ENCODE results near the gene JOSD1.
A peak's percentile ranks its signal among the peaks of the same experiment; 100 is the strongest.

Gene JOSD1

GRCh38 chr22:38710866-38711265, 10.1 kb upstream of the JOSD1 start:
- DNase-seq: no peak

- no peak for DNase-seq
These were observed 9.6 kb upstream of the JOSD1 start for GRCh38 chr22:38710351-38710750.

GRCh38 chr22:38709306-38709705, 8.6 kb upstream of the JOSD1 start:
- no peak for DNase-seq

- DNase-seq: no peak
These were observed 7.2 kb upstream of the JOSD1 start for GRCh38 chr22:38707984-38708383.

GRCh38 chr22:38707346-38707745, 6.6 kb upstream of the JOSD1 start:
- DNase-seq: no peak

- DNase-seq: no peak
These were observed 6.1 kb upstream of the JOSD1 start for GRCh38 chr22:38706901-38707195.

GRCh38 chr22:38706101-38706900, 5.6 kb upstream of the JOSD1 start:
- peak; percentile 36 for DNase-seq

- peak; percentile 97 for DNase-seq
These were observed 4.7 kb upstream of the JOSD1 start, which contains the start of gene GTPBP1 for GRCh38 chr22:38705235-38706100. TSS of gene GTPBP1 (plus strand) at chr22:38705944. CDS start at chr22:38705956, 12 bp downstream.

GRCh38 chr22:38704654-38705234, 4.0 kb upstream of the JOSD1 start:
- DNase-seq: no peak

- no peak for DNase-seq
These were observed 414 bp downstream of the JOSD1 start for GRCh38 chr22:38700270-38700788.

GRCh38 chr22:38699784-38700183, 959 bp downstream of the JOSD1 start:
- no peak for DNase-seq

- no peak for DNase-seq
These were observed 1.6 kb downstream of the JOSD1 start for GRCh38 chr22:38699143-38699542.

GRCh38 chr22:38698407-38699094, 2.2 kb downstream of the JOSD1 start:
- DNase-seq: no peak

GRCh38 chr22:38697425-38698089, 3.2 kb downstream of the JOSD1 start:
- DNase-seq: no peak

GRCh38 chr22:38696606-38697424, 3.9 kb downstream of the JOSD1 start:
- DNase-seq: peak; percentile 63

- DNase-seq: no peak
These were observed 5.8 kb downstream of the JOSD1 start for GRCh38 chr22:38694940-38695339.

- no peak for DNase-seq
These were observed 6.7 kb downstream of the JOSD1 start for GRCh38 chr22:38694049-38694448.

GRCh38 chr22:38689651-38690050, 11.1 kb downstream of the JOSD1 start:
- DNase-seq: no peak

GRCh38 chr22:38685761-38686160, 15.0 kb downstream of the JOSD1 start:
- DNase-seq: no peak

- no peak for DNase-seq
These were observed 15.8 kb downstream of the JOSD1 start for GRCh38 chr22:38684895-38685294.

GRCh38 chr22:38681582-38682335, 19.0 kb downstream of the JOSD1 start, which contains the start of gene TOMM22:
TSS of gene TOMM22 (plus strand) at chr22:38681957. CDS start at chr22:38681979, 22 bp downstream.
- peak; percentile 86 for DNase-seq
